ENCODE results near the gene CEP55. TPM values are rescaled to one million over a fixed set of nuclear protein-coding genes. Genes with fewer than 3 reads are reported as not detected.

Gene CEP55
- total and polyA plus RNA-seq, 2 donors (not counting 1 experiment from before 2014, with no cell fraction given): 16.1 to 19.0 TPM

- no peak for TF ChIP-seq CTCF (conservative IDR thresholded peaks at IDR 0.05 in 1 of 2, IDR thresholded peaks at IDR 0.05 in 1 of 2; ENCODE audit: low read depth in 1 of 2, low read length in 2 of 2)
- no peak for TF ChIP-seq EZH2 (IDR thresholded peaks at IDR 0.05; ENCODE audit: low read length, missing control alignments)
- Histone ChIP-seq H3K9me3 (ENCODE audit: control insufficient read depth, insufficient read depth, low read depth, low read length) (no peaks in the 10 kb centered on the region), H4K20me1 (ENCODE audit: control insufficient read depth, extremely low read depth, insufficient read depth, low read length) (no peaks in the 10 kb centered on the region), H3K4me2 (ENCODE audit: extremely low read depth, insufficient read depth, low read length) (peak overlapping the region; percentile 13), H3K4me1 (ENCODE audit: control insufficient read depth, extremely low read depth, insufficient read depth, low read length) (peaks cover 2% of the 10 kb centered on the region), H3K27me3 (ENCODE audit: control insufficient read depth, insufficient read depth, low read length) (no peaks in the 10 kb centered on the region), H2AFZ (ENCODE audit: low read length) (no peak overlapping the region), H3K79me2 (ENCODE audit: control insufficient read depth, insufficient read depth, low read length) (peaks cover 37% of the 10 kb centered on the region), H3K36me3 (ENCODE audit: control insufficient read depth, insufficient read depth, low read length) (no peaks in the 10 kb centered on the region), H3K9ac (ENCODE audit: insufficient read depth, low read length) (no peak overlapping the region), H3K4me3 (replicated peaks in 1 of 4; ENCODE audit: control extremely low read depth in 1 of 4, insufficient read depth in 1 of 4, low read depth in 3 of 4, low read length in 4 of 4) (no peak overlapping the region), H3K27ac (ENCODE audit: insufficient read depth, low read length) (no peak overlapping the region)
- no peak for DNase-seq (ENCODE audit: low read depth in 2 of 2)
Observed at GRCh38 chr10:93501650-93502049, 5.2 kb downstream of the CEP55 start.

DNA sequence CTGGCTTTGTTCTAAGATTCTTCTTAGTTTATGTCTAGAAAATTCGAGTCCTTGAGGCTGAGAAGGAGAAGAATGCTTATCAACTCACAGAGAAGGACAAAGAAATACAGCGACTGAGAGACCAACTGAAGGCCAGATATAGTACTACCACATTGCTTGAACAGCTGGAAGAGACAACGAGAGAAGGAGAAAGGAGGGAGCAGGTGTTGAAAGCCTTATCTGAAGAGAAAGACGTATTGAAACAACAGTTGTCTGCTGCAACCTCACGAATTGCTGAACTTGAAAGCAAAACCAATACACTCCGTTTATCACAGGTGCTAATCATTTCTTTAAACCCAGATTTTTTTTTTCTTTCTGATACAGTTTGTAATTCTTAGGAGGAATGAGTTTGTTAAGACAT is 6.7 kb downstream of the CEP55 start:
- Histone ChIP-seq H3K4me2 (ENCODE audit: extremely low read depth, insufficient read depth, low read length) (peak overlapping the region; percentile 13), H3K79me2 (ENCODE audit: control insufficient read depth, insufficient read depth, low read length) (peaks cover 26% of the 10 kb centered on the region), H4K20me1 (ENCODE audit: control insufficient read depth, extremely low read depth, insufficient read depth, low read length) (no peaks in the 10 kb centered on the region), H3K27me3 (ENCODE audit: control insufficient read depth, insufficient read depth, low read length) (no peaks in the 10 kb centered on the region), H3K4me1 (ENCODE audit: control insufficient read depth, extremely low read depth, insufficient read depth, low read length) (peaks cover under 1% of the 10 kb centered on the region), H3K4me3 (replicated peaks in 1 of 4; ENCODE audit: control extremely low read depth in 1 of 4, insufficient read depth in 1 of 4, low read depth in 3 of 4, low read length in 4 of 4) (peak overlapping the region in 1 of 4 experiments; percentile 15), H3K9ac (ENCODE audit: insufficient read depth, low read length) (no peak overlapping the region), H3K27ac (ENCODE audit: insufficient read depth, low read length) (no peak overlapping the region), H3K9me3 (ENCODE audit: control insufficient read depth, insufficient read depth, low read depth, low read length) (no peaks in the 10 kb centered on the region), H3K36me3 (ENCODE audit: control insufficient read depth, insufficient read depth, low read length) (no peaks in the 10 kb centered on the region), H2AFZ (ENCODE audit: low read length) (peak overlapping the region; percentile 80)
- DNase-seq (ENCODE audit: low read depth in 2 of 2): no peak
- TF ChIP-seq CTCF (conservative IDR thresholded peaks at IDR 0.05 in 1 of 2, IDR thresholded peaks at IDR 0.05 in 1 of 2; ENCODE audit: low read depth in 1 of 2, low read length in 2 of 2): no peak
- TF ChIP-seq EZH2 (IDR thresholded peaks at IDR 0.05; ENCODE audit: low read length, missing control alignments): no peak

GRCh38 chr10:93505075-93505474 is 8.7 kb downstream of the CEP55 start:
- Histone ChIP-seq H3K36me3 (ENCODE audit: control insufficient read depth, insufficient read depth, low read length) (no peaks in the 10 kb centered on the region), H3K4me3 (replicated peaks in 1 of 4; ENCODE audit: control extremely low read depth in 1 of 4, insufficient read depth in 1 of 4, low read depth in 3 of 4, low read length in 4 of 4) (no peak overlapping the region), H3K27ac (ENCODE audit: insufficient read depth, low read length) (no peak overlapping the region), H3K4me1 (ENCODE audit: control insufficient read depth, extremely low read depth, insufficient read depth, low read length) (no peaks in the 10 kb centered on the region), H3K9me3 (ENCODE audit: control insufficient read depth, insufficient read depth, low read depth, low read length) (no peaks in the 10 kb centered on the region), H3K79me2 (ENCODE audit: control insufficient read depth, insufficient read depth, low read length) (peaks cover 9% of the 10 kb centered on the region), H3K27me3 (ENCODE audit: control insufficient read depth, insufficient read depth, low read length) (no peaks in the 10 kb centered on the region), H2AFZ (ENCODE audit: low read length) (no peak overlapping the region), H4K20me1 (ENCODE audit: control insufficient read depth, extremely low read depth, insufficient read depth, low read length) (no peaks in the 10 kb centered on the region), H3K4me2 (ENCODE audit: extremely low read depth, insufficient read depth, low read length) (no peak overlapping the region), H3K9ac (ENCODE audit: insufficient read depth, low read length) (no peak overlapping the region)
- TF ChIP-seq EZH2 (IDR thresholded peaks at IDR 0.05; ENCODE audit: low read length, missing control alignments): no peak
- TF ChIP-seq CTCF (conservative IDR thresholded peaks at IDR 0.05 in 1 of 2, IDR thresholded peaks at IDR 0.05 in 1 of 2; ENCODE audit: low read depth in 1 of 2, low read length in 2 of 2): no peak
- no peak for DNase-seq (ENCODE audit: low read depth in 2 of 2)
